22Rv1 (cell line): ENCODE results near the gene PITRM1.
"Not testable (repeated sequence)": the region's sequence is repeated elsewhere in the genome, so short reads cannot be mapped to it uniquely, and the experiment has no call there.

Source experiments
- H3K27ac ChIP-seq: fragments of 450-650 bp; 2 replicates; pipeline ENCODE4 v1.5.1; 2017
- ZFX ChIP-seq: fragments of 450-650 bp; IDR thresholded peaks from 2 replicates; pipeline ENCODE4 v1.6.1; 2017; ENCODE audit warnings: antibody characterized with exemption, borderline replicate concordance
- TF ChIP-seq, protein P1 (sequence below): fragments of 450-650 bp; IDR thresholded peaks from 2 replicates; pipeline ENCODE4 v1.5.1; 2017; ENCODE audit warnings: mild to moderate bottlenecking

PITRM1 gene

DNA sequence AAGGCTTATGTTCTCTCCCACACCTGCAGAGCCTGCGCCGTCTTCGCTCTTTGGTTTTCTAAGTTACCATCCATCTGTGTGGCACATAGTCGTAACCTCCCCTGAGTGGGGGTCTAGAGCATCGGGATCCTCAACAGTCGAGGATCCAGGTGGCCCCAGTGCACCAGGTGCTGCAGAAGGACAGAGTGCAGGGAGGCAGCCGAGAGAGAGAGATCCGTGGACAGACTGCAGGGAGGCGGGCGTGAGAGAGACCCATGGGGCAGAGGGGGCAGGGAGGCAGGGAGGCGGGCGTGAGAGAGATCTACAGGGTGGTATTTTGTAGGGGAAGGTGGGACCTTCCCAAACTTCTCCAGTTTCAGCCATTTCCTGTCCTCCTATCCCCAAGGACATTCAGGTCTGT is 62.9 kb downstream of the PITRM1 start:
- no peak for TF ChIP-seq ZFX
- TF ChIP-seq, protein P1, sequence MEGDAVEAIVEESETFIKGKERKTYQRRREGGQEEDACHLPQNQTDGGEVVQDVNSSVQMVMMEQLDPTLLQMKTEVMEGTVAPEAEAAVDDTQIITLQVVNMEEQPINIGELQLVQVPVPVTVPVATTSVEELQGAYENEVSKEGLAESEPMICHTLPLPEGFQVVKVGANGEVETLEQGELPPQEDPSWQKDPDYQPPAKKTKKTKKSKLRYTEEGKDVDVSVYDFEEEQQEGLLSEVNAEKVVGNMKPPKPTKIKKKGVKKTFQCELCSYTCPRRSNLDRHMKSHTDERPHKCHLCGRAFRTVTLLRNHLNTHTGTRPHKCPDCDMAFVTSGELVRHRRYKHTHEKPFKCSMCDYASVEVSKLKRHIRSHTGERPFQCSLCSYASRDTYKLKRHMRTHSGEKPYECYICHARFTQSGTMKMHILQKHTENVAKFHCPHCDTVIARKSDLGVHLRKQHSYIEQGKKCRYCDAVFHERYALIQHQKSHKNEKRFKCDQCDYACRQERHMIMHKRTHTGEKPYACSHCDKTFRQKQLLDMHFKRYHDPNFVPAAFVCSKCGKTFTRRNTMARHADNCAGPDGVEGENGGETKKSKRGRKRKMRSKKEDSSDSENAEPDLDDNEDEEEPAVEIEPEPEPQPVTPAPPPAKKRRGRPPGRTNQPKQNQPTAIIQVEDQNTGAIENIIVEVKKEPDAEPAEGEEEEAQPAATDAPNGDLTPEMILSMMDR, result no peak
- no peak overlapping the region for H3K27ac ChIP-seq

DNA sequence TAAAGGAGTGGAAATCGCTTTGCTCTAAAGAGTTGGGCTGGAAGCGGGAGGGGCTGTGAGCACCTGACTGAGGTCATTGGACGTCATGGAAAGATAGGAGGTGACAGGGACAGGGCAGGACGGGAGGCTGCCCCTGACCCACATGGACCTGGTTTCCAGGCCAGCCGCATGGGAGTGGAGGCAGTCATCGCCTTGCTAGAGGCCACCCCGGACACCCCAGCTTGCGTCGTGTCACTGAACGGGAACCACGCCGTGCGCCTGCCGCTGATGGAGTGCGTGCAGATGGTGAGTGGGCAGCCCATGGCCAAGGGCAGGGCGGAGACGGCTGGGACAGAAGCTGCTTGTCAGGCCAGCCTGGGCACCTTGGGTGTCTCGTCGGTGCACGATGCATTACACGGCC is 63.4 kb downstream of the PITRM1 start:
- no peak overlapping the region for H3K27ac ChIP-seq
- TF ChIP-seq ZFX, result no peak
- TF ChIP-seq, protein P1, result no peak

DNA sequence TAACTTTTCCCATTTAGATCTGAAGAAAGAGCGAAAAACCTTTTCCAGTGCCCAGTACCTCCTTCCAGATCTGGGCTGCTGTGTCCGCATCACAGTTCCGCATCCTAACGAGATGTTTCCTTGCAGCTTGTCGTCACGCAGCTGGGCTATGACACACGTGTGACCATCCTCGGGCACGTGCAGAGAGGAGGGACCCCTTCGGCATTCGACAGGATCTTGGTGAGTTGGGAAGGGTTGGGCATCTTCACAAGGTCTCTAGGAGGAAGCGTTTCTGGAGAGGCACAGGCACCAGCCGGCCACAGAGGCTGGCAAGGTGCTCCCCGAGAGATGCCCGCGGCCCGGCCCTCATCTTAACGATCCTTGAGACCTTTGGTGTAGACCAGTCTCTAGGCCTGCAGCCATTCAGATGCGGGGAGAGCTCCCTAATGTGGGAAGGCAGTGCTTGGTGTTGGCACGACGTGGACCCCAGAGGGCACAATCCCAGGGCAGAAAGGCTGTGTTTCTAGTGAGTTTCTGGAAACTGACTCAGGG is 63.9 kb downstream of the PITRM1 start:
- TF ChIP-seq ZFX, result no peak
- TF ChIP-seq, protein P1, result no peak
- H3K27ac ChIP-seq, result no peak overlapping the region

DNA sequence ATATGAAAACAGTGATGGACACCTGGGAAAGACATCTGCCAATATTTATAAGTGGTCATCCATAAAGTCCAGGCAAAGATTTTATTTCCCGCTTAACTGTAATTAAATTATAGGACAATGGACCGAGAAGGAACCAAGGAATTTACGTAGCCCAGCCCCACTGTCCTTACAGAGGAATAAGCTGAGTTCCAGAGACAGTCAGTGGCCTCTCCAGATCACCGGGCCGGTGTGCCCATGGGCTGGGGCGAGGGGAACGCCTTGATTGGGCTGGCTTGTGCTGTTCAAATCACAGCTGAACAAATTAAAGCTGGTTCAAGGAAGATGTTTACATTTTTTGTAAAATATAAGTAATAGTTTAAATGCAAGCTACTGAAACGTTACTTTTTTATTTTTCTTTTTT is 64.5 kb downstream of the PITRM1 start:
- TF ChIP-seq, protein P1, result no peak
- TF ChIP-seq ZFX, result no peak
- no peak overlapping the region for H3K27ac ChIP-seq

DNA sequence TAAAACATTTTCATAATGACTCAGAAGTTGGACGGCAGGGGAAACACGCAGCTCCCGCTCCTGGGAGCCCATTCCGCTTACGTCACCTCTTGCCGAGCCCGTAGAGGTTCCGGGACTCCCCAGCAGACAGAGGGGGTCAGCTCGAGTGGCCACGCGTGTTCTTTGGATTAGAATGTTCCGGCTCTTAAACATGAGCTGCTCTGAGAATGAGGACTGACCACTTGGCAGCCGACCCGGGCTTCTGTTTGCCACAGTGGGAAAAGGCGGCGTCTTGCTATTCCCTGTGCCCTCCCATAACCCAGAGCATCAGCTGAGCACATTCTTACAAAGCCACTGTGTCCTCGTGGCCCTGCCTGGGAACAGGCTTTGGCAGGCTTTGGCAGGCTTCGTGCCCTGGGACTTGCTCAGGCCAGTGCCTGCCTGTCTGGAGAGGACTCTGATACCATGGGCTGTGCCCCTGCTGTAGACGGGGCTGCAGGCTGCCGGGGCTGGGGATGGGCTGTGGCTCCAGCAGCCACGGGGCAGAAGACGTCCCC is 65.1 kb downstream of the PITRM1 start:
- no peak overlapping the region for H3K27ac ChIP-seq
- TF ChIP-seq ZFX, result no peak
- TF ChIP-seq, protein P1, result no peak

DNA sequence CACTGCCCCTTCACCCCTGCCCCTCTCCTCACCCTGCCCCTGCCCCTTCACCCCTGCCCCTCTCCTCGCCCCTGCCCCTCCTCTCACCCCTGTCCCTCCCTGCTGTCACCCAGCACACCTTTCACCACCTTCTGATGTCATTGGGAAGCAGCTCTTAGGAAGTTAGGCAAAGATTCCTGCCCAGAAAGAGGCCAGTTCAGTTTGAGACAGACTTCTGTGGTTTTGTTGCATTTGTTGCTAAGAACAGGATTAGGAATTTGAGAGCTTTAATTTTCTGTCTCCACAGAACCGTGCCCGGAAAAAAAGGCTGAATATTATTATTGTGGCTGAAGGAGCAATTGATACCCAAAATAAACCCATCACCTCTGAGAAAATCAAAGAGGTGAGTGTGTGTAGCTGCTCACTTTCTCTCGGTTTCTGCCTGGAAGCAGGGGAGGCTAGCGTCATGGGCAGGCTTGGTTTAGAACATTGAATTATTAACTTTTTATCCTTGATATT is 65.6 kb downstream of the PITRM1 start:
- H3K27ac ChIP-seq, result no peak overlapping the region
- TF ChIP-seq, protein P1, result no peak
- no peak for TF ChIP-seq ZFX

DNA sequence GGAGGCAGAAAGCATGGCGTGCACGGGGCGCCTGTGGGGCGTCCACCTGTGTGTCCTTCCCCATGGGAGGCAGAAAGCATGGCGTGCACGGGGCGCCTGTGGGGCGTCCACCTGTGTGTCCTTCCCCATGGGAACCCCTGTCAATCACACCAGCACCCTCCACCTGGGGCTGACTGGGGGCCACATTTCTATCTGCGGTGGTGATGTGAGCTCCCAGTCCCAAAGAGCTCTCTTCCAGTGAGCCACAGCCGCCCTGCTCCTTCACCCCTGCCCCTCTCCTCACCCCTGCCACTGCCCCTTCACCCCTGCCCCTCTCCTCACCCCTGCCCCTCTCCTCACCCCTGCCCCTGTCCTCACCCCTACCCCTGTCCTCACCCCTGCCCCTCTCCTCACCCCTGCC is 66.3 kb downstream of the PITRM1 start:
- H3K27ac ChIP-seq, result not testable (repeated sequence)

DNA sequence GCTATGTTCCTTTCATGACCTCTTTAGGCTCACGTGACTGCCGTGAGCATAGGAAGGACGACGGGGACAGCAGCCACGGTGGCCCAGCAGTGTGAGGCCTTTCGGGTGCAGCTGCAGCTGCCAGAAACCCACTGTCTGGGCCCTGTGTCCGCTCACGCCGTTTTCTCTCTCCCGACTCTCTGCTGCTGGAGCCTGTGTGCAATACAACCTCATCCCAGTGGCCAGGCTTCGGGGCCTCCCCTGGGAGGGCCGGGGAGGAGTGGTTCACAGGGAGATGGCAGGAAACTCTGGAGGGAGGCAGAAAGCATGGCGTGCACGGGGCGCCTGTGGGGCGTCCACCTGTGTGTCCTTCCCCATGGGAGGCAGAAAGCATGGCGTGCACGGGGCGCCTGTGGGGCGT is 66.7 kb downstream of the PITRM1 start:
- no peak overlapping the region for H3K27ac ChIP-seq
- no peak for TF ChIP-seq ZFX
- TF ChIP-seq, protein P1, result no peak
